ENCODE data around the gene NOP56. TPM values are rescaled to one million over a fixed set of nuclear protein-coding genes. Genes with fewer than 3 reads are reported as not detected.

Gene NOP56
- total and polyA plus RNA-seq, 2 of the 4 experiments (the other 2 are of a cell fraction): 189 to 231 TPM

DNA sequence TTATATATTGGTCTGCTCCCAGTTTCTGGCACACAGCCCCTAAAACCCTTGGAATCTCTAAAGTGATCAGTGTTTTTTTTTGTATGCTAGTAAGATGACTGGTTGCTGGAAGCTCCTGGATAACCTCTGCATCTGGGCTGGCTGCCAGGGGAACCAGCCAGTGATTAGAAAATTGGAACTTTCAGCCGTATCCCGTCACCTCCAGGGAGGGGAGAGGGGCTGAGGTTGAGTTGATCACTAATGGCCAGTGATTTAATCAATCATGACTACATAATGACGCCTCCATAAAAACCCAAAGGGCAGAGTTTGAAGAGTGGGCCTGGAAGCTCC lies 48.0 kb upstream of the NOP56 start:
- Histone ChIP-seq H3K36me3 (ENCODE audit: control insufficient read depth, insufficient read depth, low read length) (no peaks in the 10 kb centered on the region), H3K4me2 (ENCODE audit: low read depth, low read length) (no peak overlapping the region), H4K8ac (ENCODE audit: low read depth in 2 of 2, low read length in 2 of 2) (no peak overlapping the region), H3K79me1 (ENCODE audit: low read depth in 1 of 2, low read length in 2 of 2) (no peaks in the 10 kb centered on the region), H2BK15ac (ENCODE audit: low read depth, low read length) (no peak overlapping the region), H3K9me1 (ENCODE audit: insufficient read depth, low read length) (no peaks in the 10 kb centered on the region), H3K4ac (ENCODE audit: low read depth, low read length) (no peak overlapping the region), H3K56ac (ENCODE audit: extremely low read depth, insufficient read depth, low read length) (no peak overlapping the region), H3K27me3 (ENCODE audit: control insufficient read depth, insufficient read depth, low read length) (no peaks in the 10 kb centered on the region), H4K20me1 (ENCODE audit: insufficient read depth, low read length) (no peaks in the 10 kb centered on the region), H2AK9ac (replicated peaks; ENCODE audit: low read depth, low read length, poor library complexity) (no peak overlapping the region), H3K14ac (replicated peaks; ENCODE audit: low read depth, low read length) (no peak overlapping the region), H3K27ac (ENCODE audit: insufficient read depth, low read length) (no peak overlapping the region), H2AK5ac (ENCODE audit: low read depth, low read length) (no peak overlapping the region), H3K9ac (ENCODE audit: low read depth, low read length) (no peak overlapping the region), H2AFZ (replicated peaks; ENCODE audit: low read length, poor library complexity) (no peak overlapping the region), H3K4me3 (ENCODE audit: insufficient read depth, low read depth, low read length) (no peak overlapping the region), H2BK120ac (ENCODE audit: low read depth, low read length) (no peak overlapping the region), H4K91ac (ENCODE audit: insufficient read depth, low read depth, low read length) (no peak overlapping the region), H3K4me1 (ENCODE audit: control insufficient read depth, insufficient read depth, low read length) (no peaks in the 10 kb centered on the region), H2BK20ac (ENCODE audit: low read depth, low read length) (no peak overlapping the region), H3K23ac (ENCODE audit: low read depth, low read length) (no peak overlapping the region), H2BK5ac (ENCODE audit: low read depth, low read length, poor library complexity, severe bottlenecking) (no peak overlapping the region), H3K18ac (ENCODE audit: low read depth, low read length) (no peak overlapping the region), H4K5ac (ENCODE audit: low read depth, low read length) (no peak overlapping the region), H3K9me3 (ENCODE audit: control insufficient read depth, insufficient read depth, low read length) (peaks cover 3% of the 10 kb centered on the region; the same call in 1 of the 2 replicates)
- BruUV-seq (replicated peaks): no TSS peak
- in situ Hi-C loops (cut with MboI; ENCODE audit: low sequenced_read_pairs) (no loop called here), intact Hi-C loops (cut with micrococcal nuclease) (no loop called here), dilution Hi-C loops (cut with HindIII; ENCODE audit: low sequenced_read_pairs, unreplicated experiment) (no loop called here)
- ChIA-PET POLR2A (ENCODE audit: unreplicated experiment) (no interaction called here), CTCF (no interaction called here)
- no CpG with 5 or more reads among the region's 3 CpGs for WGBS, 2 experiments (ENCODE audit: extremely low coverage in 2 of 2, insufficient read length in 1 of 2)
- no peak for ATAC-seq (ENCODE audit: low read depth)
- TF ChIP-seq SMC3 (IDR thresholded peaks at IDR 0.05; ENCODE audit: low read depth, low read length) (no peak), RCOR1 (IDR thresholded peaks at IDR 0.05; ENCODE audit: insufficient replicate concordance, low read length) (no peak)
- DNase-seq: no peak
